SK-N-SH (cell line): ENCODE measurements around the gene SEMA3G.

Source experiments
- CTCF ChIP-seq: fragments of 200-600 bp; sonication (generic); IDR thresholded peaks from 2 replicates; pipeline ENCODE4 v1.6.1; 2017; ENCODE audit warnings: antibody characterized with exemption, mild to moderate bottlenecking, moderate library complexity
- POLR2AphosphoS5 ChIP-seq: IDR thresholded peaks from 2 replicates; pipeline ENCODE4 v1.6.1; 2012; ENCODE audit warnings: low read depth, low read length
- RFX5 ChIP-seq: IDR thresholded peaks from 2 replicates; pipeline ENCODE4 v1.6.1; 2012; ENCODE audit warnings: mild to moderate bottlenecking, improper control_type of control experiment, low read length

GRCh38 chr3:52383446-52383845, 61.5 kb downstream of the SEMA3G start:
- no peak for TF ChIP-seq CTCF
- no peak for TF ChIP-seq POLR2AphosphoS5
- TF ChIP-seq RFX5: no peak
